Ovary (tissue), 9 donors: ENCODE data around the gene BSCL2. TPM values are rescaled to one million over a fixed set of nuclear protein-coding genes. Genes with fewer than 3 reads are reported as not detected.

ENCODE experiments used
- DNase-seq, 5 donors: peaks; one replicate each; pipeline ENCODE4 v3.0.0-alpha.2; 2019 to 2020
- H3K27ac ChIP-seq, 2 donors: fragments of 200-600 bp; one replicate each; pipeline versions ENCODE4 v1.5.1 to v1.8.0; 2019 to 2022
- H3K27me3 ChIP-seq: fragments of 200-600 bp; one replicate; pipeline ENCODE4 v1.8.0; 2022
- H3K36me3 ChIP-seq: fragments of 200-600 bp; sonication (generic); one replicate; pipeline ENCODE4 v1.5.1; 2019
- H3K4me1 ChIP-seq: one replicate; pipeline ENCODE4 v1.8.1; 2013; ENCODE audit warnings: mild to moderate bottlenecking, moderate library complexity; ENCODE audit not compliant: insufficient read depth
- H3K4me3 ChIP-seq: fragments of 200-600 bp; sonication (generic); one replicate; pipeline ENCODE4 v1.5.1; 2017
- H3K9me3 ChIP-seq, 2 donors: fragments of 200-600 bp in 1 of 2; sonication (generic) in 1 of 2; one replicate each; pipeline versions ENCODE4 v1.5.1 to v1.8.1; 2013 to 2019; ENCODE audit warnings: mild to moderate bottlenecking in 1 of 2, moderate library complexity in 1 of 2
- EP300 ChIP-seq: sonication (generic); formaldehyde crosslinking; IDR thresholded peaks from one replicate; pipeline ENCODE4 v1.6.1; 2017; ENCODE audit warnings: antibody characterized with exemption
- POLR2A ChIP-seq: fragments of 450-650 bp; IDR thresholded peaks from one replicate; pipeline ENCODE4 v1.6.1; 2017; ENCODE audit warnings: antibody characterized with exemption, mild to moderate bottlenecking, moderate library complexity
- WGBS, 3 donors: extraction: QIAGEN DNeasy Blood & Tissue Kit in 1 of 3; methylation state at CpG; one replicate each; pipeline versions ENCODE4 v1.1.5 to v1.1.7; 2013 to 2017; 5-methylcytosine and 5-hydroxymethylcytosine counted together
- intact Hi-C, 4 donors: fragments of 100-400 bp; cut with DNase I; formaldehyde crosslinking; loops; one replicate each; pipeline versions ENCODE4 v1.11.0 to v1.15.1; 2022 to 2023
- polyA plus RNA-seq, 2 donors: library from polyadenylated mRNA; stranded (reverse); fragments of 200-250 nt in 1 of 2; fragments of 350-450 nt in 1 of 2; fragmentation: Illumina TruSeq in 1 of 2; extraction: RNeasy Lipid Tissue Mini Kit (QIAGEN cat#74804) in 1 of 2; gene quantifications; one replicate each; pipeline ENCODE4 v1.2.3, GENCODE V29; 2013 to 2014
- total RNA-seq, 7 donors: library from RNA; depleted of rRNA in 2 of 7; stranded (reverse); fragments of >200 nt in 2 of 7; fragmentation: NEBNext Ultra II Directional in 3 of 7; extraction: Animal tissue kit (Norgen Biotek cat#: 25700) in 3 of 7; gene quantifications; one replicate each; pipeline versions ENCODE4 v1.1.0 to v1.2.4, GENCODE V29; 2016 to 2023
- TF ChIP-seq, protein P1 (sequence below), 3 donors: fragments of 450-650 bp in 2 of 3; fragments of 200-600 bp in 1 of 3; IDR thresholded peaks; one replicate each; pipeline versions ENCODE4 v1.5.1 to v1.8.0; 2016 to 2022; ENCODE audit warnings: antibody characterized with exemption in 3 of 3, mild to moderate bottlenecking in 1 of 3
- donor health status: DM: no; HTN: no; CAD: no; lungs with moderate emphysema.
- donor health status: DM: no; HTN: no; CAD: no.
- donor health status: Bipolar disorder and iron deficiency.
- donor health status: DM: yes; HTN: yes; CAD: no.
- donor health status: DM: no; HTN: no; CAD: no.
- donor health status: DM: yes; HTN: yes; CAD: no.

BSCL2 gene
- total and polyA plus RNA-seq, 9 donors, result 31.4 to 122 (median 57.2) TPM

DNA sequence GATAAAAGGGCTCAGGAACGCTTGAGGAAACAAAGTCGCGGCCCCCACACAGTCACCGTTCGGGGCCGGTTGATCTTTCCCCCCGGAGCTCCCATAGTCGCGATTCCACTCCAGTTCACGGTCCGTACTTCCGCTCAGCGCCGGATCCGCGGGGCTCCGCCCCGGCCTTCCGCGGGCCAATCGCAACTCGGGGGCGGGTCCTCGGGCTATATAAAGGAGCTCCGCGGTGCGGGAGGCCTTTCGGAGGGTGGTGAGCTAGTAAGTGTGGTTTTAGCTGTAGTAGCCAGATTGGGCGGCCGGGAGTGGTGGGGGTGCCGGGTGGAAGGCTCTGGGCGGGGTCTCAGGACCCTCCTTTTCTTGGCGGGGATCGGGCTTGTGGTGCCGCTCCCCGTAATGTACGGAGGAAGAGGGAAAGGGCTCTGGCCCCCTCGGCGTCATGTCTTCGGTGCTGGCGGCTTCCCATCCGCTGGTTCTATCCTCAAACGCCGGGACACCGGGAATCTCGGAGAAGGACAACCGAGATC, 42.1 kb downstream of the BSCL2 start, which contains the start of the genes C11orf98 and CSKMT:
Gene C11orf98 (minus strand): TSS at position 136 of the 524 bp plus-strand sequence. CDS start 41 bp downstream, at position 95.
Gene CSKMT (plus strand): TSS at position 238 of the 524 bp plus-strand sequence. CDS start 568 bp downstream, outside the sequence.
- WGBS, 3 donors, result 0 to 1% (median 0%) methylated on average over 44 to 47 of the region's 47 CpGs
- Histone ChIP-seq H3K4me1 (peaks cover 7% of the 10 kb centered on the region), H3K27ac (peak within 1 kb of the TSS; percentile 75 to 79), H3K4me3 (peak within 1 kb of the TSS; percentile 71), H3K36me3 (no peaks in the 10 kb centered on the region), H3K27me3 (no peaks in the 10 kb centered on the region), H3K9me3 (no peaks in the 10 kb centered on the region)
- intact Hi-C loops, result no loop called here
- TF ChIP-seq EP300 (peak; percentile 14), POLR2A (peak; percentile 98)
- TF ChIP-seq, protein P1, sequence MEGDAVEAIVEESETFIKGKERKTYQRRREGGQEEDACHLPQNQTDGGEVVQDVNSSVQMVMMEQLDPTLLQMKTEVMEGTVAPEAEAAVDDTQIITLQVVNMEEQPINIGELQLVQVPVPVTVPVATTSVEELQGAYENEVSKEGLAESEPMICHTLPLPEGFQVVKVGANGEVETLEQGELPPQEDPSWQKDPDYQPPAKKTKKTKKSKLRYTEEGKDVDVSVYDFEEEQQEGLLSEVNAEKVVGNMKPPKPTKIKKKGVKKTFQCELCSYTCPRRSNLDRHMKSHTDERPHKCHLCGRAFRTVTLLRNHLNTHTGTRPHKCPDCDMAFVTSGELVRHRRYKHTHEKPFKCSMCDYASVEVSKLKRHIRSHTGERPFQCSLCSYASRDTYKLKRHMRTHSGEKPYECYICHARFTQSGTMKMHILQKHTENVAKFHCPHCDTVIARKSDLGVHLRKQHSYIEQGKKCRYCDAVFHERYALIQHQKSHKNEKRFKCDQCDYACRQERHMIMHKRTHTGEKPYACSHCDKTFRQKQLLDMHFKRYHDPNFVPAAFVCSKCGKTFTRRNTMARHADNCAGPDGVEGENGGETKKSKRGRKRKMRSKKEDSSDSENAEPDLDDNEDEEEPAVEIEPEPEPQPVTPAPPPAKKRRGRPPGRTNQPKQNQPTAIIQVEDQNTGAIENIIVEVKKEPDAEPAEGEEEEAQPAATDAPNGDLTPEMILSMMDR (IDR thresholded peaks at IDR 0.05), result no peak
- peak; percentile 95 to 97 (median 97) for DNase-seq

DNA sequence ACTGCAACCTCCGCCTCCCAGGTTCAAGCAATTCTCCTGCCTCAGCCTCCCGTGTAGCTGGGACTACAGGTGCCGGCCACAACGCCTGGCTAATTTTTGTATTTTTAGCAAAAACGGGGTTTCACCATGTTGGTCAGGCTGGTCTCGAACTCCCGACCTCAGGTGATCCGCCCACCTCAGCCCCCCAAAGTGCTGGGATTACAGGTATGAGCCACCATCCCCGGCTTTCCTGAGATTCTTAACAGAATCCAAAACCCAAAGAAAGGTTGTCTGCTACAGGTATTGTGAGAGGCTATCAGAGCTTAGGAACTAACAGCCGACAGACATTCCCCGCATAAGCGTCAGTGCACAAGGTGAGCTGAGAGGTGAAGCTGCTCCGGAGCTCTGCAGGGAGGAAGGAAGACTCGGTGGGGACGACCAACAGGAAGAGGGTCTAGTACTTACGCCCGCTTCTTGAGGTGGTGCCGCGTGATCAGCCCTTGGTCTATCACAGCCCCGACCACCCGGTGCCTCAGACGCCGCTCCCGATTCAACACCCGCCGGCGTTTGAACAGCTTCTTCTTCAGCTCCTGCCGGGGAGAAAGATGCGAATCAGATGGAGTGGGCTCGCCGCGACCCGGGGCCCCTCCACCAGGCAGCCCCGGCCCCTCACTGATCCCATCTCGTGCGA, 42.7 kb downstream of the BSCL2 start:
- TF ChIP-seq, protein P1 (IDR thresholded peaks at IDR 0.05), result no peak
- TF ChIP-seq POLR2A, result no peak
- no peak for TF ChIP-seq EP300
- no peak for DNase-seq
- 2 to 3% (median 2%) methylated on average over 32 to 36 of the region's 36 CpGs for WGBS, 3 donors

DNA sequence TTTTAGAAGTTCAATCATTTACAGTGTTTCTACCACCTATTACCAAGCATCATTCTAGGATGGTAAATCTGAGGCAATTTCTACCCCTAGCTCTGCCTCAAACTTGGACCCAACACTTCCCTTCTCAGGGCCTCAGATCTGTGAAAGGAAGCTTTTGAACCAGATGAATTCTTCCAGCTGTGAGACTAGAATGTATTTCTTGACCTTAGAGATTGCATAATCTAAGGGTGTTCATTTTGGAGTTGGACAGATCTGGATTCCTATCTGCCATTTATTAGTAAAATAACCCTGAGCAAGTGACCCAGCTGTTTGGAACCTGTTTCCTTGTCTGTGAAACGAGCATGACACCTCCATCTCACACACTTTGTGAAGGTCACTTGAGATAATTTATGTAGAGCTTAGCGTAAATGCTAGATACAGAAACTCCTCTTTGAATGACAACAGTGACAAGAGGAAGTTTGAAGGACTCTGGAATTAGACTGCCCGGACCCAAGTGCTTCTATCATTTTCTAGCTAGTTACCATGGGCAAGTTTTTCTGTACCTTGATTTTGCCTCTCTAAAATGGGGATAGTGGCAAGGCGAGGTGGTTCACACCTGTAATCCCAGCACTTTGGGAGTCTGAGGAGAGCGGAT, 50.3 kb downstream of the BSCL2 start:
- Histone ChIP-seq H3K4me3 (no peak overlapping the region), H3K4me1 (peaks cover 3% of the 10 kb centered on the region), H3K9me3 (no peaks in the 10 kb centered on the region), H3K36me3 (no peaks in the 10 kb centered on the region), H3K27ac (no peak overlapping the region), H3K27me3 (no peaks in the 10 kb centered on the region)
- TF ChIP-seq, protein P1 (IDR thresholded peaks at IDR 0.05), result no peak
- no peak for TF ChIP-seq POLR2A
- no peak for TF ChIP-seq EP300
- intact Hi-C loops, result no loop called here
- DNase-seq, result no peak
- WGBS, 3 donors, result 53 to 69% (median 67%) methylated on average over 5 of the region's 5 CpGs

More for the DNA sequence above, 42.7 kb downstream of the BSCL2 start:
- Histone ChIP-seq H3K4me3 (peak overlapping the region; percentile 71), H3K4me1 (peaks cover 7% of the 10 kb centered on the region), H3K9me3 (no peaks in the 10 kb centered on the region), H3K36me3 (no peaks in the 10 kb centered on the region), H3K27me3 (no peaks in the 10 kb centered on the region), H3K27ac (peak overlapping the region; percentile 75 to 79)
- intact Hi-C loops, result no loop called here

DNA sequence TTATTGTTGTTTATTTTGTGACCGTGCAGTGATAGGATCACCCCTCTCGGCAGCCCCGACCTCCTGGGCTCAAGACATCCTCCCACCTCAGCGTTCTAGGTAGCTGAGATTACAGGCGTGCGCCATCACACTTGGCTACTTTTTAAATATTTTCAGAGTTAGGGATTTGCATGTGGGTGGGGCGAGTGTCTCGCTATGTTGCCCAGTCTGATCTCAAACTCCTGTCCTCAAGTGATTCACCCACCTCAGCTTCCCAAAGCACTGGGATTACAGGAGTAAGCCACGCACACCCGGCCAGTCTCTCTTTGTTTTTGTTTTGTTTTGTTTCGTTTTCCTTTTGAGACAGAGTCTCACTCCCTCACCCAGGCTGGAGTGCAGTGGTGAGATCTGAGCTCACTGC, 52.9 kb downstream of the BSCL2 start:
- H3K4me1 ChIP-seq, result peaks cover 3% of the 10 kb centered on the region
- no peak for DNase-seq
- no peak for TF ChIP-seq EP300
- no peak for TF ChIP-seq POLR2A
- TF ChIP-seq, protein P1 (IDR thresholded peaks at IDR 0.05), result no peak
- H3K9me3 ChIP-seq, result no peaks in the 10 kb centered on the region
- H3K4me3 ChIP-seq, result no peak overlapping the region
- WGBS, 3 donors, result 64 to 78% (median 68%) methylated on average over 11 of the region's 11 CpGs
- no peak overlapping the region for H3K27ac ChIP-seq
- no peaks in the 10 kb centered on the region for H3K27me3 ChIP-seq
- H3K36me3 ChIP-seq, result no peaks in the 10 kb centered on the region
- intact Hi-C loops, result no loop called here
